Measurements from ENCODE around the gene ZNF700.
A peak's percentile ranks its signal among the peaks of the same experiment; 100 is the strongest.
"Not testable (repeated sequence)": the region's sequence is repeated elsewhere in the genome, so short reads cannot be mapped to it uniquely, and the experiment has no call there.

Gene ZNF700

DNA sequence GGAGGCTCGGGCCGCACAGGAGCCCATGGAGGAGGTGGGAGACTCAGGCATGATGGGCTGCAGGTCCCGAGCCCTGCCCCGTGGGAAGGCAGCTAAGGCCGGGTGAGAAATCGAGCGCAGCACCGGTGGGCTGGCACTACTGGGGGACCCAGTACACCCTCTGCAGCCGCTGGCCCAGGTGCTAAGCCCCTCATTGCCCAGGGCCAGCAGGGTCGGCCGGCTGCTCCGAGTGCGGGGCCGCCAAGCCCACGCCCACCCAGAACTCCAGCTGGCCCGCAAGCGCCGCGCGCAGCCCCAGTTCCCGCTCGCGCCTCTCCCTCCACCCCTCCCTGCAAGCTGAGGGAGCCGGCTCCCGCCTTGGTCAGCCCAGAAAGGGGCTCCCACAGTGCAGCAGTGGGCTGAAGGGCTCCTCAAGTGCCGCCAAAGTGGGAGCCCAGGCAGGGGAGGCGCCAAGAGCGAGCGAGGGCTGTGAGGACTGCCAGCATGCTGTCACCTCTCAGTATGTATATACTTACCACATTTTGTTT, 16.5 kb downstream of the ZNF700 start:
- DNase-seq, result not testable (repeated sequence)

DNA sequence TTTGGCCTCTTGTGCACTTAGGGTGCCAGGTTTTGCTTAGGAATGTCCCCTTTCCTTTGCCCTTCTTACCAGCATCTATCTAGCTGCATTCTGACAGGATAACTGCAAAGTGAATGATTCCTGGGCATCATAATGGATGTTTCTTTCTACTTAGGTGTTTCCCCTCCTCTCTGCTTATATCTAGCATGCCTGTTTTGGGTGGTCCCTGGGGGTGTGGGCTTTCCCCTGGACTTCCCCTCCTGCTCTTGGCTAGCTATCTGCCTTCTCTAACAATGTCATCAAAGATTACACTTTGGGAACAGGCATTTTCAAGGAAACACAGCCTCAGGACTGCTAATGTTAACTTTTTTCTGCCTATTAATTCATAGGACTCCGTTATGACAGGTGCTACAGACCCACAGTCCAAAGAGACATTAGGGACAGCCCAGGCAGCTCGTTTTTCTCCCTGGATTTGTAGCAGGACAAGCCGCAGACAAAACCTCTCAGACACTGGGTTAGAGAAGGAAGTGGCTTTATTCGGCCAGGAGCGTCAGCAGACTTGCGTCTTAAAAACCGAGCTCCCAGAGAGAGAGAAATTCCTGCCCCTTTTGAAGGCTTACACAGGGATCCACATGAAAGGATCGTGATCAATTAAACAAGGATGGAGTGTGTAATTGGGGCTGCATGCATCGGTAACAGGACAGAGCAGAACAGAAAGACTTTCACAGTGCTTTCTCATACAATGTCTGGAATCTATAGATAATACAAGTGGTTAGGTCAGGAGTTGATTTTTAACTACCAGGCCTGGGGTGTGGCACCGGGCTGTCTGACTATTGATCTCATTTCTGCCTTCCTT, 17.3 kb downstream of the ZNF700 start:
- no peak for DNase-seq

DNA sequence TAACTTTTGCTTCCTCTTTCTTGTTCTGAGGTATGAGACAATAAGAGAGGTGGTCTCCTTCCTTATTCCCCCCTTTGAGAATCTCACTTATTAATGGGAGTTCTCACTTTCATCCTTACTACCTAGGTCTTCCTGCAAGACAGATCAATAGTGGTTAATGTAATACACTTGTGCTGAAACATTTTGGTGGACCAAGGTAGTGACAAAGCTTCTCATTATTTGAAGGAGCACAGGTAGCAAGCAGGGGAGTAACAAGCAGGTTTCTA, 17.9 kb downstream of the ZNF700 start:
- DNase-seq, result no peak

DNA sequence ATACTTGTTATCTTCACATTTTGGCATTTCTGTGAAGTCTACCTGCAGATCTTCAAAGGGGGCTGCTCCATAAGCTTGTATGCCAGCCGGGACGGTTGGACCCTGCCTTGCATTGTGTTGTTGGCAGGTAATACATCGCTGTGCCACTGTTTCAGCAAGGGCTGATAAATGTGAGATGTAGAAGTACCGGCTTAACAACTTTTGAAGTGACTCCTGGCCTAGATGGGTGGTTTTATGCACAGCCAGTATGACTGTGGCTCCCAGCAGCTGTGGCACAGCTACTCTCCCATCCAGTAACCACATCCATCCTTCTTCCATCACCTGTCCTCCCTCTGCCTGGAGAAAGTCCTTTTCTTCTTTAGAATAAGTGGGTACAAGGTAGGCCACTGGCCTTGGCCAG, 19.7 kb downstream of the ZNF700 start:
- no peak for DNase-seq

DNA sequence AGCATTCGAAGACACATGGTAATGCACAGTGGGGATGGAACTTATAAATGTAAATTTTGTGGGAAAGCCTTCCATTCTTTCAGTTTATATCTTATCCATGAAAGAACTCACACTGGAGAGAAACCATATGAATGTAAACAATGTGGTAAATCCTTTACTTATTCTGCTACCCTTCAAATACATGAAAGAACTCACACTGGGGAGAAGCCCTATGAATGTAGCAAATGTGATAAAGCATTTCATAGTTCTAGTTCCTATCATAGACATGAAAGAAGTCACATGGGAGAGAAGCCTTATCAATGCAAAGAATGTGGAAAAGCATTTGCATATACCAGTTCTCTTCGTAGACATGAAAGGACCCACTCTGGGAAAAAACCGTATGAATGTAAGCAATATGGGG, 23.7 kb downstream of the ZNF700 start:
- DNase-seq, result no peak

DNA sequence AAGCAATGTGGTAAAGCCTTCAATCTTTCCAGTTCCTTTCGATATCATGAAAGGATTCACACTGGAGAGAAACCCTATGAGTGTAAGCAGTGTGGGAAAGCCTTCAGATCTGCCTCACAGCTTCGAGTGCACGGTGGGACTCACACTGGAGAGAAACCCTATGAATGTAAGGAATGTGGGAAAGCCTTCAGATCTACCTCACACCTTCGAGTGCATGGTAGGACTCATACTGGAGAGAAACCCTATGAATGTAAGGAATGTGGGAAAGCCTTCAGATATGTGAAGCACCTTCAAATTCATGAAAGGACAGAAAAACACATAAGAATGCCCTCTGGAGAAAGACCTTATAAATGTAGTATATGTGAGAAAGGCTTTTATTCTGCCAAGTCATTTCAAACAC, 24.3 kb downstream of the ZNF700 start:
- no peak for DNase-seq

DNA sequence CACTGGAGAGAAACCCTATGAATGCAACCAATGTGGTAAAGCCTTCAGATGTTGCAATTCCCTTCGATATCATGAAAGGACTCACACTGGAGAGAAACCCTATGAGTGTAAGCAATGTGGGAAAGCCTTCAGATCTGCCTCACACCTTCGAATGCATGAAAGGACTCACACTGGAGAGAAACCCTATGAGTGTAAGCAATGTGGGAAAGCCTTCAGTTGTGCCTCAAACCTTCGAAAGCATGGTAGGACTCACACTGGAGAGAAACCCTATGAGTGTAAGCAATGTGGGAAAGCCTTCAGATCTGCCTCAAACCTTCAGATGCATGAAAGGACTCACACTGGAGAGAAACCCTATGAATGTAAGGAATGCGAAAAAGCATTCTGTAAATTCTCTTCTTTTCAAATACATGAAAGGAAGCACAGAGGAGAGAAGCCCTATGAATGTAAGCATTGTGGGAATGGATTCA, 24.7 kb downstream of the ZNF700 start:
- DNase-seq, result not testable (repeated sequence)

DNA sequence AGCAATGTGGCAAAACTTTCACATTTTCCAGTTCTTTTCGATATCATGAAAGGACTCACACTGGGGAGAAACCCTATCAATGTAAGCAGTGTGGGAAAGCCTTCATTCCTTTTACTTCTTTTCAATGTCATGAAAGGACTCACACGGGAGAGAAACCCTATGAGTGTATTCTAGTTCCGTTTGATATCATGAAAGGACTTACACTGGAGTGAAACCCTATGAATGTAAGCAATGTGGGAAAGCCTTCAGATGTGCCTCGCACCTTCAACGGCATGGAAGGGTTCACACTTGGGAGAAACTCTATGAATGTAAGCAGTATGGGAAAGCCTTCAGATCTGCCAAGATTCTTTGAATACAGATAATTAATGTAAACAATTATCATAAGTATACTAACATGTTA, 25.4 kb downstream of the ZNF700 start:
- no peak for DNase-seq

DNA sequence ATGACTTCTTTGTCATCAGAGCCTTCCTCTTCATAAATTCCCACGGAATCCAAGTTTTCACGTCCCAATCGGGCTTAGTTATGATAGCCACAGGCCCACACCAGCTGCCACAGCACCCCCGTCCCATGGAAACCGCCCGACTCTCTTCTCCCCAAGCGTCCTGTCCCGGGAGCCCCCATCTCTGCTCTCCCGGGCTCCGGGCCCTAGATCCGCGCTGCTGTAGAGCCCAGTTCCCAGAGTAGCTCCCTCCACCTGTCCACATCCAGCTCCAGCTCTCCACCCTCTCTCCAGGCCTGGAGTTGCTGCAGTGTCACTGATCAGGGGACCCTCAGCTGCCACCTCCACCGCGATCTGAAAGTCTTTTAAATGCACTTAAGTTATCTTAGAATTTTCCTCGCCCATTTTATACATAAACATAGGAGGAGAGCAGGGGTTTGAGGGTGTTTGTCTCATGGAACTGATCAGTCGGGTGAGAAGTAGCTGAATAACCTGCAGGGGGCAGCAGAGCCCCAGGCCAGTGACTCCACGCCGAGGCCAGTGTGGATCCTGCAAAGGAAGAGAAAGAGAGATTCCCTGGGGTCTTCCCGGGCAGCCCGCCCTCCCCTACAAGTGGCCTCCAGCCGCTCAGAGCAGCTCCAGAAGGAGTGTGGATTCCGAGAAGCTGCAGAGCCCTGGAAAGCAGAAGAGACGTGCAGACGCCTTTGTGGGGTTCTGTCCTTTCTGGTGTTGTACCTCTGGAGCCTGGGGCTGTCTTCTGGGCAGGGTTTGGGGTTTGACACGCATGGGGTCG, 38.9 kb downstream of the ZNF700 start:
- DNase-seq, result peak; percentile 48 to 70

DNA sequence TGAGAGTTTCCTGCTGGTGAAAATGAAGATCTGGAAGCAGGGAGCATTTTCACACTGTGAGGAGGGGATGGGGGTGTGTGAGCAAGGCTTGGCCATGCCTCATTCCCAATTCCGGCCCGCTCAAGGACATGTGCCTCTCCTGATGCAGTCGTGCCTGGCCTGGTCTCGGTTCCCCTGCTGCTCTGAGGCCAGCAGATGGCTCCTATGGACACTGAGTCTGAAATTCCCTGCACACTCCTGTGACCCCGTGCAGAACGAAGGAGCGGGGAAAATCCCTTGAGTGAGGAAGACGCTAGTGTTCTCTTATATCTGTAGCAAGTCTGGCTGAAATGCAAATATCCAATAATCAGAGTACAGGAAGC, 39.6 kb downstream of the ZNF700 start:
- DNase-seq, result peak; percentile 41 to 61

DNA sequence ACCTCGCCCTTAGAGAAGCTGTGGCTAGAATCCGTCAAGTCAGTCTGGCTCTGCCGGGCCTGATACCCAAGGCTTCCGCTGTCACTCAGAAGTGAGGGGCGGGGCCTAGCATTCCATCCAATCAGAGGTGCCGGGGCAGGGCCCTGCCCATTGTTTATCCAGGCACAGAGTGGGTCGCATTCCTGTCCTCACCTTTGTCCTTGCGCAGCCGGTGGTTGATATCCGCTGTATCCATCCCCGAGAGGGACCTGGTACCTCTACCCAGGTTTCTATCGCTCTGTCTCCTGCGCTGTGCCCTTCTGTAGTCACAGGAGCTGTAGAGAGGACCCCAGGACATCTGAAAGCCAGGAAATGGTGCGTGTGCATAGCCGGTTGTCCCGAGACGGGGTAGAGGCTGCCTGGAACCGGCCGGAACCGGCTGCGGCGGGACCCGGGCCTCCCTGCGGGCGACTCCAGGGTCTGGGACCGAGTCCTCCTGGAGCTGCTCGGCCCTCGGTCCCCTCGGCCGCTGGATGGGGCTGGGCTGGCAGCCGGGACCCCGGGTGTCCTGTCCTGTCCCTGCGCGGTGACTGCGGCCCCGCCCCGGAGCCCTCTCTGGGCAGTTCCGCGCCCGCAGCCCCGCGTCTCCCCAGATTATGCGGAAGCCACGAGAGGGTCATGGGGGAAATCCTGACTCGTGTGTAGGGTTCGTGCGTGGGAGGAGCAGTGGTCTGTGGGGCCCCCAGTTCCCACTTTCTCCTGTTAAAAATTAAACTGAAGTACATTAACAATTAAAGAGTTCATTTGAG, 40.1 kb downstream of the ZNF700 start, which contains the start of gene ZNF763:
Gene ZNF763 (plus strand): TSS at position 183 of the 788 bp plus-strand sequence. CDS start 169 bp downstream, at position 352.
- DNase-seq, result peak; percentile 71 to 73

DNA sequence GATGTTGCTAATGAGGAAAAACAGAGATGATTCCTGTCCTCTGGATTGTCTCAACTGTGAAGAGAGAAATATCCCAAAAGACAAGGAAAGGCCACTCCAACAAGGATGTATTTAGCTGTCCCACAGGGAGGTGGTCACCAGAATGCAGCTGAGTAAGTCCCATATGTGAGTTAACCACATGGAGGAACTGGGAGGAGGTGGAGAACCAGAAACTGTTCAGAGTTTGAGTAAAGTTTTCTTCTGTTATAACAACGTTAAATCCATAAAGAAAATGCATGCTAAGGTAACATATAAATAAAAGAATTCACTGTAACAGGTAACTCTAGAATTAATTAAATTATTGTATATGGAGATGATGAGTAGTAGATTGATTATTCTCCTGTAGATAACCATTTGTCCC, 45.3 kb downstream of the ZNF700 start:
- no peak for DNase-seq

DNA sequence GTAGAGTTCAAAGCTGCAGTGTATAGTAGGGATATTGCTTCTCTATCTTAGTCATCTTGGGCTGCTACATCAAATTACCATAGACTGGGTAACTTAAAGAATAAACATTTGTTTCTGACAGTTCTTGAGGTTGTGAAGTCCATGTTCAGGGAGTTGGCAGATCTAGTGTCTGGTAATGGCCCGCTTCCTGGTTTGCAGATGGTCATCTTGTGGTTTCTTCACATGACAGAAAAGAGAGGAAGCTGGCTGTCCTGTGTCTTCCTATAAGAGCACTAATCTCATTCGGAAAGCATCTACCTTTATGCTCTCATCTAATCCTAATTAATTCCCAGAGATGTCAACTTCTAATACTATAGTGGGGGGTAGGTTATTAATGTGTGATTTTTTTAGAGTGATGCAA, 46.1 kb downstream of the ZNF700 start:
- no peak for DNase-seq

DNA sequence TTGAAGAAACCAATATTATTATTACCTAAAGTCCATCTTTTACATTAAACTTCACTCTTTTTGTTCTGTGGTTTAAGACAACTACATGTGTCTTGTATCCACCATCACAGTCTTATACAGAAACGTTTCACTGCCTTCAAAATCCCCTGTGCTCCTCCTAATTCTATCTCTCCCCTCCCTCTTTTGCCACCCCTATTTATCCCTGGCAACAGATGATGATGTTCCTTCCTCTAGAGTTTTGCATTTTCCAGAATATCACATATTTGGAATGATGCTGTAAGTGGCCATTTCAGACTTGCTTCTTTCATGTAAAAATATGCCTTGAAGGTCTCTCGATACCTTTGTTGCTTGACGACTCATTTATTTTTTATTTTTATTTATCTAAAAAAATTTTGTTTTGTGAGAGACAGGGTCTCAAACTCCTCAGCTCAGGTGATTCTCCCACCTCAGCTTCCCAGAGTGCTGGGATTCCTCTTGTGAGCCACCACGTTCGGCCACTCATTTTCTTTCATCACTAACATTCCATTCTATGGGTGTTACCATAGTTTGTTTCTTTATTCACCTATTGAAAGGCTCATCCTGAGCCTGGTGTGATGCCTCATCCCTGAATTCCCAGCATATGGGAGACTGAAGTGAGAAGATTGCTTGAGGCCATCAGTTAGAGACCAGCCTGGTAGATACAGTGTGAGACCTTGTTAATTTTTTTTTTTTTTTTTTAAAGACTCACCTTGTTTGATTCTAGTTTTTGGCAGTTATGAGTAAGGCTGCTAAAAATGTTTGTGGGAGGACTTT, 48.3 kb downstream of the ZNF700 start:
- DNase-seq, result no peak

DNA sequence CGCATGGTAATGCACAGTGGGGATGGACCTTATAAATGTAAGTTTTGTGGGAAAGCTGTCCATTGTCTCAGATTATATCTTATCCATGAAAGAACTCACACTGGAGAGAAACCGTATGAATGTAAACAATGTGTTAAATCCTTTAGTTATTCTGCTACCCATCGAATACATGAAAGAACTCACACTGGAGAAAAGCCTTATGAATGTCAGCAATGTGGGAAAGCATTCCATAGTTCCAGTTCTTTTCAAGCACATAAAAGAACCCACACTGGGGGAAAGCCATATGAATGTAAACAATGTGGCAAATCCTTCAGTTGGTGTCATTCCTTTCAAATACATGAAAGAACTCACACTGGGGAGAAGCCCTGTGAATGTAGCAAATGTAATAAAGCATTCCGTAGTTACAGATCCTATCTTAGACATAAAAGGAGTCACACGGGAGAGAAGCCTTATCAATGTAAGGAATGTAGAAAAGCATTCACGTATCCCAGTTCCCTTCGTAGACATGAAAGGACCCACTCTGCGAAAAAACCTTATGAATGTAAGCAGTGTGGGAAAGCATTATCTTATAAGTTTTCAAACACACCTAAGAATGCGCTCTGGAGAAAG, 53.7 kb downstream of the ZNF700 start:
- no peak for DNase-seq

DNA sequence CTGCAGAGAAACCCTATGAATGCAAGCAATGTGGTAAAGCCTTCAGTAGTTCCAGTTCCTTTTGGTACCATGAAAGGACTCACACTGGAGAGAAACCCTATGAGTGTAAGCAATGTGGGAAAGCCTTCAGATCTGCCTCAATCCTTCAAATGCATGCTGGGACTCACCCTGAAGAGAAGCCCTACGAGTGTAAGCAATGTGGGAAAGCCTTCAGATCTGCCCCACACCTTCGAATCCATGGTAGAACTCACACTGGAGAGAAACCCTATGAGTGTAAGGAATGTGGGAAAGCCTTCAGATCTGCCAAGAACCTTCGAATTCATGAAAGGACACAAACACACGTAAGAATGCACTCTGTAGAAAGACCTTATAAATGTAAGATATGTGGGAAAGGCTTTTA, 54.6 kb downstream of the ZNF700 start:
- no peak for DNase-seq

DNA sequence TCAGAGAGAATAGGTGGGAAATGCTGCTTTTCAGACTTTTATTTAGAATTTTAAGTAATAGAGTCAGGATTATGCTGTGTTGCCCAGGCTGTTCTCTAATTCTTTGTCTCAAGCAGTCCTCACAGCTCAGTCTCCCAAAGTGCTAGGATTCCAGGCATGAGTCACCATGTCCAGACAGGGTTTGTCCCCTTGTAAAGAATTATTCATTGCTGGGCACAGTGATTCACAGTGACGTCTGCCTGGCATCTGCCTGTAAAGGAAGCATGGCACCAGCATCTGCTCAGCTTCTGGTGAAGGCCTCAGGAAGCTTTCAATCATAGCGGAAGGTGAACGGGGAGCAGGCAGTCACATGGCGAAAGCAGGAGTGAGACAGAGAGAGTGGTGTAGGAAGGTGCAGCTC, 57.6 kb downstream of the ZNF700 start:
- DNase-seq, result no peak

DNA sequence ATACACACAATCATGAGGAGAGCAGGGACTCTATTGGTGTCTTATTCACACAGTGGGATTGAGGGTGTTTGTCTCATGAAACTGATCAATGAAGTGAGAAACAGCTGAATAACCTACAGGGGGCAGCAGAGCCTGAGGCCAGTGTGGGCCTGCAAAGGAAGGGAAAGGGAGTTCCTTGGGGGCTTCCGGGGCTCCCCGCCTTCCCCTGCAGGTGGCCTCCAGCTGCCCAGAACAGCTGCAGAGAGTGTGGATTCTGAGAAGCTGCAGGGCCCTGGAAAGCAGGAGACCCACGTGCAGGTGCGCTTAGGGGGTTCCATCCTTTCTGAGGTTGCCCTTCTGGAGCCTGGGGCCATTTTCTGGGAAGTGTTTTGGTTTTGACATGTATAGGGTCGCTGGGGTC, 60.1 kb downstream of the ZNF700 start:
- no peak for DNase-seq

DNA sequence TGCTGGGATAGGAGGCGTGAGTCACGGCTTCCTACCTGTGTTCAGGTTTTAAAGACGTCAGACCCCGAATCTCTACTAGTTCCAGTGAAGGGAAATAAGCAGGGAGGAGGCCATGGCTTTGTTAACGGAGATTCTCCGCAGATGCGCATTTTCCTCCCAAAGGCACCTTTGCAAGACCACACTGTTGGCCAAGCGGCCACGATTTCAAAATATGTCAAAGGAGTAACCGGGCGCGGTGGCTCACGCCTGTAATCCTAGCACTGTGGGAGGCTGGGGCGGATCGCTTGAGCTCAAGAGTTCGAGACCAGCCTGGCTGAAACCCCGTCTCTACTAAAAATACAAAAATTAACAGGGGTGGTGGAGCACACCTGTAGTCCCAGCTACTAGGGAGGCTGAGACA, 61.8 kb downstream of the ZNF700 start:
- no peak for DNase-seq

DNA sequence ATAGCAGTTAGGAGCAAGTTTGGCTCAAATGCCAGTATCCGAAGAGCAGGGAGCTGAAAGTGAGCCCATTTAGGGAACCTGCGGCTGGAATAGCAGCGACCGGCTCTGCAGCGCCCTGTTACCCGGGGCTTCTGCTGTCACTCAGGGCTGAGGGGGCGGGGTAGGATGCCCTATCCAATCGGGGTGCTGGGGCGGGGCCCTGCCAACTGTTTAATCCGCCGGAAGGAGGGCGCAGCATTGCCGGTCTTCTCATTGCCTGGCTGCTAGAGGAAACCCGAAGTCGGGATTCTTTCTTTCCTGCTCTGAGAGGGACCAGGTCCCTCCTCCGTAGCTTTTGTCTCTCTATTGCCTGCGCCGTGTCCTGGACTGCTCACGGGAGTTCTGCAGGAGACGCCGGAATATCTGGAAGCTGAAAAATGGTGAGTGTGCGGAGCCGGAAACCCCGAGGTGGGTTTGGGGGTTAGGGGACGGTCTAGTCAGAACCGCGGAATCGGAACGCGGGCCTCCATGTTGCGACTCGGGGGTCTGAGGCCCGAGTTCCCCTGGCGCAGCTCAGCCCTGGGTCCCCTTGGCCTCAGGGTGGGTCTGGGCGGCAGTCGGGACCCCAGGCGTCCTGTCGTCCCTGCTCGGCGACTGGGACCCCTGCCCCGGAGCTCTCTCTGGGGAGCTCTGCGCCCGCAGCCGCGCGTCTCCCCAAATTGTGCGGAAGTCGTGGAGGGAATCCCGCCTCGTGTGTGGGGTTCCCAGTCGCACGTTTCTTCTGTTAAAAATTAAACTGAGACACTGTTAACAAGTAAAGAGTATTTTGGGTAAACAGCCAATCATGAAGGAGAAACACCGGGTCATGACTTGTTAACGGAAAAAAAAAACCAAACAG, 62.7 kb downstream of the ZNF700 start:
- DNase-seq, result peak; percentile 71 to 74

DNA sequence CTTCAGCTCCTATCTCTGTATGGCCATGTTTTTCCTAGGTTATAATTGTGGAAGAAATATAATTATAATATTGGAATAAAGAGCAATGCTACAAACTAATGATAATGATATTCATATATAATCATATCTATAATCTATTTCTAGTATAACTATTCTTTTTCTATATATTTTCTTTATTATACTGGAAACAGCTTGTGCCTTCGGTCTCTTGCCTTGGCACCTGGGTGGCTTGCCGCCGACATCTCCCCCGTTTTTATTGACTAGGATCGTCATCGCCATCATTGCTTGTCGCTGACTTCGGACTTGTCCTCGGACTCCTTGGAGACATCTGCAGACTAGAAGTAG, 64.2 kb downstream of the ZNF700 start:
- DNase-seq, result no peak
